Neural cell (in vitro differentiated cells): ENCODE data around the gene ACTR3C. TPM values are rescaled to one million over a fixed set of nuclear protein-coding genes. Genes with fewer than 3 reads are reported as not detected.

Experiments used
- polyA plus RNA-seq: library from polyadenylated mRNA; depleted of rRNA; stranded (reverse); fragments of >200 nt; gene quantifications from 2 replicates; pipeline ENCODE4 v1.2.3, GENCODE V29; 2014

Gene ACTR3C
- polyA plus RNA-seq, 1 donor from 2014 or later: not detected

Other genes with a start within 250 kb of the ACTR3C start
- 1.2 and 5.0 TPM in 2 replicates for gene LRRC61, start 190 bp downstream of the ACTR3C start, polyA plus RNA-seq
- gene RARRES2, start 18.1 kb upstream of the ACTR3C start, polyA plus RNA-seq: 0.71 TPM in 1 of 2 replicates, not detected in the other
- 95.5 and 127 TPM in 2 replicates for gene REPIN1, start 45.3 kb upstream of the ACTR3C start, polyA plus RNA-seq
- 16.8 and 24.9 TPM in 2 replicates for gene ZNF775, start 55.8 kb upstream of the ACTR3C start, polyA plus RNA-seq
- gene GIMAP8, start 127.1 kb upstream of the ACTR3C start, polyA plus RNA-seq: not detected in 2 replicates
- not detected in 2 replicates for gene GIMAP7, start 191.3 kb upstream of the ACTR3C start, polyA plus RNA-seq
- gene GIMAP4, start 243.8 kb upstream of the ACTR3C start, polyA plus RNA-seq: not detected in 2 replicates